Gastroesophageal sphincter (tissue), 4 donors: ENCODE results near the gene HDHD5. TPM values are rescaled to one million over a fixed set of nuclear protein-coding genes. Genes with fewer than 3 reads are reported as not detected.

Experiments used
- ATAC-seq: fragments of 150-250 bp; one replicate; pipeline ENCODE4 v1.9.1; 2016; ENCODE audit warnings: mild to moderate bottlenecking, moderate library complexity
- H3K27ac ChIP-seq, 4 donors: fragments of 200-600 bp; sonication (generic) in 3 of 4; 1 replicate in 3 of 4; 2 replicates in 1 of 4; pipeline ENCODE4 v1.5.1; 2016 to 2019
- H3K27me3 ChIP-seq: fragments of 200-600 bp; sonication (generic); one replicate; pipeline ENCODE4 v1.5.1; 2019
- H3K36me3 ChIP-seq, 2 donors: fragments of 200-600 bp; sonication (generic); one replicate each; pipeline ENCODE4 v1.5.1; 2019; ENCODE audit warnings: control low read depth in 1 of 2
- H3K4me1 ChIP-seq, 3 donors: fragments of 200-600 bp; sonication (generic); 1 replicate in 2 of 3; 2 replicates in 1 of 3; pipeline ENCODE4 v1.5.1; 2016 to 2019; ENCODE audit warnings: control low read depth in 2 of 3
- H3K4me3 ChIP-seq, 2 donors: fragments of 200-600 bp; sonication (generic); one replicate each; pipeline ENCODE4 v1.5.1; 2019; ENCODE audit warnings: mild to moderate bottlenecking in 1 of 2, moderate library complexity in 1 of 2
- H3K9me3 ChIP-seq, 3 donors: fragments of 200-600 bp; sonication (generic); one replicate each; pipeline ENCODE4 v1.5.1; 2017 to 2019; ENCODE audit warnings: control low read depth in 2 of 3
- CTCF ChIP-seq, 4 experiments: fragments of 200-600 bp in 2 of 4; fragments of 450-650 bp in 2 of 4; sonication (generic) in 1 of 4; IDR thresholded peaks; one replicate each; pipeline ENCODE4 v1.5.1; 2017 to 2019; ENCODE audit warnings: antibody characterized with exemption in 4 of 4, mild to moderate bottlenecking in 2 of 4, moderate library complexity in 2 of 4
- EP300 ChIP-seq: sonication (generic); formaldehyde crosslinking; IDR thresholded peaks from one replicate; pipeline ENCODE4 v1.6.1; 2017; ENCODE audit warnings: antibody characterized with exemption, mild to moderate bottlenecking
- POLR2A ChIP-seq, 2 donors: fragments of 450-650 bp; IDR thresholded peaks; one replicate each; pipeline ENCODE4 v1.6.1; 2017; ENCODE audit warnings: antibody characterized with exemption in 2 of 2, mild to moderate bottlenecking in 2 of 2, moderate library complexity in 1 of 2
- POLR2AphosphoS5 ChIP-seq: sonication (generic); formaldehyde crosslinking; IDR thresholded peaks from one replicate; pipeline ENCODE4 v1.6.1; 2017; ENCODE audit warnings: antibody characterized with exemption
- WGBS, 2 donors: methylation state at CpG; one replicate each; pipeline ENCODE4 v1.1.5; 2018; ENCODE audit warnings: low coverage in 1 of 2; 5-methylcytosine and 5-hydroxymethylcytosine counted together
- total RNA-seq, 4 donors: library from RNA; depleted of rRNA; stranded (reverse); fragments of >200 nt; gene quantifications; one replicate each; pipeline ENCODE4 v1.1.0, GENCODE V29; 2016

HDHD5 gene
- total RNA-seq, 4 donors from 2014 or later = 20.4 to 37.1 (median 33.0) TPM

GRCh38 chr22:17140826-17141766 lies 18.0 kb downstream of the HDHD5 start:
- H3K27ac ChIP-seq = no peak overlapping the region
- no peaks in the 10 kb centered on the region for H3K27me3 ChIP-seq
- TF ChIP-seq POLR2AphosphoS5 (no peak), POLR2A (IDR thresholded peaks at IDR 0.05) (no peak), CTCF (IDR thresholded peaks at IDR 0.05) (no peak), EP300 (no peak)
- ATAC-seq = no peak
- 100% methylated on average over 1 of the region's 9 CpGs; no CpG with 5 or more reads in 1 of the 2 donors for WGBS, 2 donors
- H3K4me3 ChIP-seq = no peak overlapping the region
- H3K36me3 ChIP-seq = peaks cover 0 to 94% of the 10 kb centered on the region in 2 donors
- H3K9me3 ChIP-seq = no peaks in the 10 kb centered on the region
- no peaks in the 10 kb centered on the region for H3K4me1 ChIP-seq

GRCh38 chr22:17140022-17140421 lies 19.1 kb downstream of the HDHD5 start:
- 67 to 88% methylated on average over 1 to 4 of the region's 8 CpGs for WGBS, 2 donors
- Histone ChIP-seq H3K4me3 (no peak overlapping the region), H3K9me3 (no peaks in the 10 kb centered on the region), H3K36me3 (peaks cover 0 to 93% of the 10 kb centered on the region in 2 donors), H3K27ac (no peak overlapping the region), H3K27me3 (no peaks in the 10 kb centered on the region), H3K4me1 (no peaks in the 10 kb centered on the region)
- no peak for TF ChIP-seq POLR2A (IDR thresholded peaks at IDR 0.05)
- no peak for TF ChIP-seq POLR2AphosphoS5
- no peak for TF ChIP-seq EP300
- no peak for ATAC-seq

DNA sequence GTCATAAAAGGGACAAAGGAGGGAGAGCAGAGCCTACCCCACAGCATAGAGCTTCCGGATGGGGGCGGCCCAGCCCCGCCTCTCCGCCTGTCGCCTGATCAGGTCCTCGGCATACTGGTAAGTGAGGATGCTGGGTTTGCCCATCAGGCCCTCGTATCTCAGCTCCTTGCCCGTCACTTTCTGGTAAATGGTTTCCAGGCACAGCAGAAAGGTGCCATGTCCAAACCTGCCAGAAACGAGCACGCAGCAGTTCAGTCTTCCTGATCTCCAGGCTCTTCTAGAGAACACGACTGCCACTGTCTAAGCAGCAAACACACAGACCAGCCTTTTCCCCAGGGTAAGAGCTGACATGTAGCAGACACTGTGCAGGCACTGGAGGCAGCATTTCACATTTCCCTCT lies 20.6 kb downstream of the HDHD5 start:
- Histone ChIP-seq H3K36me3 (peaks cover 0 to 88% of the 10 kb centered on the region in 2 donors), H3K27ac (no peak overlapping the region), H3K4me1 (no peaks in the 10 kb centered on the region), H3K9me3 (no peaks in the 10 kb centered on the region), H3K27me3 (no peaks in the 10 kb centered on the region), H3K4me3 (no peak overlapping the region)
- 78 to 82% methylated on average over 8 of the region's 11 CpGs for WGBS, 2 donors
- TF ChIP-seq EP300 = no peak
- TF ChIP-seq CTCF (IDR thresholded peaks at IDR 0.05) = no peak
- no peak for ATAC-seq

DNA sequence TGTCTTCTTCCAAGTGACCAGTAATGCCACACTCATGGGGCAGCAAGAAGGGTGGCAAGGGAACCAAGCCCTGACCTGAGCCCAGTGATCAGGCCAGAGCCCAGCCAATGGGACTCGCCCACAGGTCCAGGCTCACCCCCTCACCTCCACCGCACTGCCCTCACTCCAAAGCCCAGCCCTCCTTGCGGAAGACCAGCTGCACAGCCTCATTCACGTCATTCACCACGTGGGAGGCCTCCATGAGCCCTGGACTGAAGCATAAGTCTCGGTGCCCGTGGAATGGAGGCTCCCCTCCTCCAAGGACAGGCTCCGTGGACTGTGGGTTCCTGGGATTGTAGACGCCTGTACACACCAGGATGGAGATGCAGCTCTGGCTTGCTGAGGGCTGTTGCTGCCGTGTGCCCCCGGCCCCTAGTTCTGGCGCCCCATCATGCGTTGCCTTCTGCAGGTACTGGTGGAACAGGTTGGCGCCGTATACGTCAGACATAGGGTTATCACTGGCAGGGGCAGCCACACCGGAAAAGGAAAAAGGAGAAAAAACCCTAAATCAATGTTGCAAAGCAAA lies 21.1 kb downstream of the HDHD5 start:
- H3K27ac ChIP-seq = no peak overlapping the region
- no peaks in the 10 kb centered on the region for H3K4me1 ChIP-seq
- TF ChIP-seq POLR2AphosphoS5 = no peak
- no peak for TF ChIP-seq EP300
- no peak for TF ChIP-seq CTCF (IDR thresholded peaks at IDR 0.05)
- TF ChIP-seq POLR2A (IDR thresholded peaks at IDR 0.05) = no peak
- no peak for ATAC-seq
- H3K36me3 ChIP-seq = peaks cover 0 to 85% of the 10 kb centered on the region in 2 donors
- no peaks in the 10 kb centered on the region for H3K9me3 ChIP-seq
- no peaks in the 10 kb centered on the region for H3K27me3 ChIP-seq
- H3K4me3 ChIP-seq = no peak overlapping the region
- WGBS, 2 donors = 90 to 100% methylated on average over 1 to 2 of the region's 17 CpGs

DNA sequence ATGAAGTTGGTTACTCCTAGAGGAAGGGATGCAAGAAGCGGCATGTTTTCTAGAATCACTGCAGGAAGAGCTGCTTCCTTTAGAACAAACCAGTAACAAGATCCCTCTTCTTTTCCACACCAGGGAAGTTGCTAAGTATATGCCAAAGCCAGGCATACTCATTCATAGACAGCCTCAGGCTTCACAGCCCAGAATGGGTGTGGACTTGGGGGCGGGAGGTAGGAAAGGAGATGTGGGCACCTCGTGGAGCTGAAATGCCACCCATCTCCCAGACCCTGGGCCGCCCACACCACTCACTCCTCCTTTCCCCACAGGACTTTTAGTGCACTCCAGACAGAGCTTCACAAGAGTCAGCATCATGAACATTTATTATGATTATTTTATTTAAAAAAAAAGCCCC lies 21.9 kb downstream of the HDHD5 start:
- no peak for TF ChIP-seq POLR2A (IDR thresholded peaks at IDR 0.05)
- no peak for TF ChIP-seq POLR2AphosphoS5
- no peak for TF ChIP-seq EP300
- TF ChIP-seq CTCF (IDR thresholded peaks at IDR 0.05) = no peak
- peaks cover 0 to 77% of the 10 kb centered on the region in 2 donors for H3K36me3 ChIP-seq
- no peaks in the 10 kb centered on the region for H3K27me3 ChIP-seq
- WGBS, 2 donors = 64 to 80% methylated on average over 3 of the region's 4 CpGs
- ATAC-seq = no peak
- H3K27ac ChIP-seq = no peak overlapping the region
- H3K4me3 ChIP-seq = no peak overlapping the region
- no peaks in the 10 kb centered on the region for H3K9me3 ChIP-seq
- no peaks in the 10 kb centered on the region for H3K4me1 ChIP-seq
